ENCODE results near the gene PTOV1.

The PTOV1 gene

DNA sequence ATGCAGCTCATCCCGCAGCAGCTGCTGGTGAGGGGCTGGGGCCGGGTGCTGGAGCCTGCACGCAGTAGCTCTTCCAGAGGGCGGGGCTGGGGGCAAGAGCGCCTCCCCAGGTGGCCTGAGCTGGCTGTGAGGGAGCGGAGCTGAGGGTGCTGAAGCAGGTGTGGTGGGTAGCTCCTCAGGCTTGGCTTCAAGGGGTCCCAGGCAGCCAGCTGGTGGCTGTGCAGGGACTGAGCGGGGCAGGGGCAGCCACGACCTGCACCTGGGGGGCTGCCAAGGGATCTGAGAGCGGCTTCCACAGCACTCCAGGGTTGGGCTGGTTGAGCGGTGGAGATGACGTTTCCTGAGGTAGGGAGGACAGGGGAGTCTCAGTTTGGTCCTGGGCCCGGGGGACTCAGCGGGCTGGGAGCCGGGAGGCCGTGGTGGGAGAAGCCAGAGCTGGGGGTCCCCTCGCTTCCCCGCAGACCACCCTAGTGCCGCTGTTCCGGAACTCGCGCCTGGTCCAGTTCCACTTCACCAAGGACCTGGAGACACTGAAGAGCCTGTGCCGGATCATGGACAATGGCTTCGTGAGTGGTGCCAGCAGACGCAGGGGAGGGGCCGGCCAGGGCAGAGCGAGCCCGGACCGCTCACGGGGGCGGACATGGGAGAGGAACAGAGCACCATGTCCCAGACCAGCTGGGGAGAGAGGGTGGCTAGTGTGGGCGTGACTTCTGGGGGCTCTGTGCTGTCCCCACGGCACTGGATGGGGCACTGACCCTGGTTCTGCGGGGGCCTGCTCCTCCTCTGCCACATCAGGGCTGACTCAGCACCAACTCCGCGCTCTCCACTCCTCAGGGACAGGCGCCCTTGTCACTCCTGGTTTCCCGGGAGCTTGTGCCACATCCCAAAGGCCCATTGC, 7.4 kb downstream of the PTOV1 start:
- no peak for DNase-seq (ENCODE audit: low read depth in 2 of 2)

DNA sequence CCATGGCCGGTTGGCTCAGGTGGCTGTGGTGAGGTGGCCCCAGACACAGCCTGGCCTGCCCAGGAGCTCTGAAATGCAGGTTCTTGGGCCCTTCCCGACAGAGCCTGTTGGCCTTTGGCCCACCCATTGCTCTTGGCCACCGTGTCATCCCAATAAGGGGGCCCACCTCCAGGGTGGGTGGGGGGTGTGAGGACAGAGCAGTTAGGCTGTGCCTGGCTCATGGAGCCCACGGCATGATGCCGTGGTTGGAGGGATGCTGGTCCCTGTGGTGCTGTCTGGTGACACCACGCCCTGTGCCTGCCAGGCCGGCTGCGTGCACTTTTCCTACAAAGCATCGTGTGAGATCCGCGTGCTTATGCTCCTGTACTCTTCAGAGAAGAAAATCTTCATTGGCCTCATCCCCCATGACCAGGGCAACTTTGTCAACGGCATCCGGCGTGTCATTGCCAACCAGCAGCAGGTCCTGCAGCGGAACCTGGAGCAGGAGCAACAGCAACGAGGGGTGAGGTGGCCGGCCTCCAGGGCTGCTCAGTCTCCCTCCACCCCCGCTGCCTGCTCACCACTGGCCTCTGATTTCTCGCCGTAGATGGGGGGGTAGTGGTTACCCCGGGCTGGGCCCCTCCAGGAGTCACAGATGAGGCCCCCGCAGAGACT, 8.8 kb downstream of the PTOV1 start:
- no peak for DNase-seq (ENCODE audit: low read depth in 2 of 2)

DNA sequence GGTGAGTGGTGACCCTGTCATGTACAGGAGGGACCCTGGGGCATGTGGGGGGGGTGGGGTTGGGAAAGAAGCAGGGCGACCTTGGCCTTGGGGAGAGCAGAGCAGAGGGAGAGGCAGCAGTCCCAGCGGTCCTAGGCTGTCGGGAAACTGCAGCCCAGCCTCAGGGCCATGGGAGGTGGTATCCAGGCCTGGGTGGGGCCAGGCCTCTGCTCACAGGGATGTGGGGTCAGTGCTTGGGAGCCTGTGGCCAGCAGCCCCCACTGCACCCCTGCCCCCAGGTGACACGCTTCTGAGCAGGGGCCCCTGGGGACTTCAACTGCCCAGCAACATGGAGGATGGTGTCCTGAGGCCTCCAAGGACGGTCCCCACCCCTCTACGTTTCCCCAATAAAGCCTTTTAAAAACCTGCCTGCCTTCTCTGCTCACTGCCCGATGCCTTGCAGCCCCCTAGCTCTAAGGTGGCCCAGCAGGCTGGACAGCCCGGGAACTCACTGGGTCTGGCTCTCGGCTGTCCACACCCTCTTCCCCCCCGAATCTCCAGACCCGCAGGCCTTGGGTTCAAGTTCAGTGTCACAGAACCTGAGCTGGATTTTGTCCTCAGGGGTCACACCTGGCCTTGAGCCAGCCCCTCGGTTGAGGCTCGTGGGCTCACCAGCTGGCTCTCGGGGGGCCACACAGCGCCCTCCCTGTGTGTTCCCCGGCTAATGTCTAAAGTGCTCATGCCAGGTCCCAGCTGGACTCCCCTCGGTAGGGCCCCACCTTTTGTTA, 9.6 kb downstream of the PTOV1 start:
- DNase-seq (ENCODE audit: low read depth in 2 of 2), result no peak

DNA sequence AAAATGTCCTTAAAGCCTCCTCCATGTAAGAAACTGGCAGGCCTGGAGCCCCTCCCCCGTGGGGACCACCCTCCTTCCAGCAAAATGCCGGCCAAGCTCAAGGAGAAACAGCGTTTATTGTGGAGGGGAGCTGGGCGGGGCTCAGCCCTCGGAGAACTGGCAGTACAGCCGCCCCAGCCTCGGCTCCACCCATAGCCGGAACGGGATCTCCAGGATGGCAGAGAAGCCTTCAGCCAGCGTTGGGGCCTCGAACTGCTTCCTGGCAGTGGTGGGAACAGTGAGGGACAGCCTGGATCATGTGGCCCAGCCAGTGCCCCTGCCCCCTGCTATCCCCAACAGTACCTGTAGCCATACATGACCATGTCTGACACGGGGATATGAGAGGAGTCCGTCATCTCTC, 10.1 kb downstream of the PTOV1 start:
- DNase-seq (ENCODE audit: low read depth in 2 of 2), result no peak

DNA sequence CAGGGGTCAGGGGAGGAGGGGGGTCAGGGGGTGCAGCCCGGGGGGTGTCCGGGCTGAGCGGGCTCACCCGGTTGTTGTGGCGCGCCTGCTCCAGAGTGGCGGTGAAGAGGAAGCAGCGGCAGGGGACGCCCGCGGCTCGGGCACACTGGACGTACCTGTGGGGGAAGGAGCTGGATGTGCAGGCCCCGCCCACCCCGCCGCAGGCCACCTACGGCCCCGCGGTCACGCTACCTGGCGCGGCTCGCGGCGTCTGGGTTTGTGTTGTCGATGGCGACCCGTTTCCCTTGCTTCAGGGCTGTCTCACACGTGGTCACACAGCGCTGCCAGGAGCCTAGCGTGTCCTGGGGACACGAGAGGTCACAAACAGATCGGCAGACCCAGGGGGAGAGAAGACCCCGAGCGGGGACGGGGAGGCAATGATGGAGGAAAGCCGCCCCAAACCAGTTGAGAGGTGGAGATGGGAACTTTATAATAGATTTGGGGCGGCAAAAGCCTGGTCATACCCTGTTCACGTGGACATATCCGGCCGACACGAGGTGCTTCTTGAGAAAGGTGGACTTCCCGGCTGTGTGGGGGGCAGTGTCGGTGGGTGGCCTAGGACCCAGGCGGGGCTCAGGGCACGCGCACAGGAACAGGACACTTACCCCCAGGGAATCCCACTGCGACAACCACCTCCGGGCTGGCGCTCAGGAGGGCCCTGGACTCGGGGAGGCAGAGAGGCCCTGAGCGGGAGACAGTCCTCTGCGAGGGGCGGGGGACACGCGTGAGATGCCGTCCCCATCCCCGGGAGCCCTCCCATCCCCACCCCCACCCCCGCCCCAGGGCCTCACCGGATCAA, 10.8 kb downstream of the PTOV1 start:
- DNase-seq (ENCODE audit: low read depth in 2 of 2), result no peak

DNA sequence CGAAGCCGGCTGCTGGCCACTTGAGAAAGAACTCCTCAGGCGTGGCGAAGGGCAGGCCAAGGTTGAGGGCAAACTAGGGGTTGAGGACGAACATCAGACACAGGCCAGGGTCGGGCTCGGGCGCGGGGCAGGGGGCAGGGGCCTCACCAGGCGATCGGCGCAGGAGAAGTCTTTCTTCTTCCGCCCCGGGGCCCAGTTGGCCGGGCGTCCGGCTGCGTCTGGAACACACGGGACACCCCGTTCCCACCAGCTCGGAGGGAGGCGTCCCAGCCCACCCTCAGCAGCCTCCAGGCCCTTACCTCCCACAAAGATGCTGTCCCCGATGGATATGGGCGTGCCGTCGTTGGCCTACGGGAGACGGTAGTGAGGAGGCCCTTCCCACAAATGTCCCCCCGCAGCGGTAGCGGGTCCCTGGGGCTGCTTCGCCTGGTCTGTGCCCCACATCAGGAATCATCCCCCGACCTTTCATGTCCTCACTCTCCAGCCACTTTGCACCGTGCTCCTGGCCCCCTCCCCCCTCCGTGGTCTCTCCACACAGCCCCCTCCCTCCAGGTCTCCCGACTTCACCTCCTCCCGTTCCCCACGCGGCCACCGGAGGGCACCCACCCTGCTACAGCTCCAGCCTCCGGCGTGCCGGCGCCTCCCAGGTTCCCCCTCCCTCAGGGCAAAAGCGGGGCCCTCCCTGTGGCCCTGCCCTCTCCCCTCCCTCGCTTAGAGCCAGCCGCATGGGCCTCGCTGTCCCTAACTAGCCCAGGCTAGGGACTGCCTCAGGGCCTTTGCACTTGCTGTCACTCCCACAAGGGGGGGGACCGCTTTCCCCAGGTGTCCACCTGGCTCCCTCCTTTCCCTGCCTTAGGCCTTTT, 11.7 kb downstream of the PTOV1 start:
- no peak for DNase-seq (ENCODE audit: low read depth in 2 of 2)

DNA sequence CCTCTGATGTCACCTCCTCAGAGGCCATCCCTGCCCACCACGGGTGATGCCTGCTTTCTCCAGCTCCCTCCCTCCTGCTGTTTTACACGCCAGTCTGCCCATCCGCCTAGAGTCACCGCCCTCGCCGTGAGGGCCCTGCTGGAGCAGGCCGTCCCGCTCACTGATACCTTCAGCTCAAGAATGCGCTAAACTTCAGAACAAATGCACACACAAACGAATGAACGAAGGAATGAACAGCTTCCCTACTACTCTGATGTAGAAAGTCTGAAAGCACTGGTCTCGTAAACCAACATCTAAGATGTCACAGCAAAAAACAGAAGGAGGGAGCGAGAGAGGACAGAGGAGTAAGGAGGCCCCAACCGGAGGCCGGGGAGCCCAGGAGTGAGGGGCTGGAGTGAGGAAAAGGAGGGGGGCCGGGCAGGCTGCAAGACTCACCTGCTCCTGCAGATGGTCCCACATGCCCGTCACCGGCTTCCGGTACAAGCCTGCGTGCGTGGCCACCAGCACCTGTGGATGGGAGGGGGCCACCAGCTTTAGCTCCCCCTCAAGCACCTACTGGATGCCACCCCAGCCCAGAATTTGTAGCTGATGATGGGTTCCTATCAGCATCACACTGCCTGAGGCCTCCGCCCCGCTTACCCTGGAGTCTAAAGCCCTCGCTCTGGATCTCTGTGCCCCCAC, 12.4 kb downstream of the PTOV1 start:
- no peak for DNase-seq (ENCODE audit: low read depth in 2 of 2)

DNA sequence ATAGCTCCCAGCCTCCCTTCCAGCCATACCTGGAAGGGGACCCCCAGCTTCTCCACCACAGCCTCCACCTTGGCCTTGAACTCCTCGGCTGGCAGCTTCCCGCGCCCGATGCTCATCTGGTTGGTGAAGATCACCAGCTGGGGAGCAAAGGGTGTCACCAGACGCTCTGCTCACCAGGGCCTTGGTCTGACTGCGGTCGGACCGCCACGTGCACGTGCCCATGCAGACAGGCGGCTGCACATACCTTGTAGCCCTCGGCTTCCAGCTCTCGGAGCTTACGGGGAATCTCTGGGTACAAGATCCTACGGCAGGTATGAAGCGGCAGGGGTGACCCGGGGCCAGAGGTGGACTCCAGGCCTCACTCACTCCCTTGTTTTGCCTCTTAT, 13.0 kb downstream of the PTOV1 start:
- DNase-seq (ENCODE audit: low read depth in 2 of 2), result no peak

DNA sequence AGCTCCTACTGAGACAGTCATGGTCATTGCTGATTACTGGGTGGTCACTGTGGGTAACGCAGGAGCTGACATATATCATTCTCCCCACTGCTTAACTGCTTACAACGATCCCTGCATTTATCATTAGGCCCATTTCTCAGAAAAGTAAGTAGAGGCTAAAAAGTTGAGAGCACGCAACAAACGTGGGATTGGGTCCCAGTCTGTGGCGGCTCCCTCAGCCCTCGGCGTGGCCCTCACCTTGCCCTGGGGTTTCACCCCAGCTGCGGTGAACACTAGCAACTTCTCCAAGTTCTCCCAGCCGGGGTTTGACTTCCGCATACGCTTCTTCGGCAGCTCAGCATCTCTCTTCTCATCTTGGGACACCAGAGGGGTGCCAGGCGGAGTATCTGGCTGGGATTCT, 13.9 kb downstream of the PTOV1 start:
- DNase-seq (ENCODE audit: low read depth in 2 of 2), result no peak

DNA sequence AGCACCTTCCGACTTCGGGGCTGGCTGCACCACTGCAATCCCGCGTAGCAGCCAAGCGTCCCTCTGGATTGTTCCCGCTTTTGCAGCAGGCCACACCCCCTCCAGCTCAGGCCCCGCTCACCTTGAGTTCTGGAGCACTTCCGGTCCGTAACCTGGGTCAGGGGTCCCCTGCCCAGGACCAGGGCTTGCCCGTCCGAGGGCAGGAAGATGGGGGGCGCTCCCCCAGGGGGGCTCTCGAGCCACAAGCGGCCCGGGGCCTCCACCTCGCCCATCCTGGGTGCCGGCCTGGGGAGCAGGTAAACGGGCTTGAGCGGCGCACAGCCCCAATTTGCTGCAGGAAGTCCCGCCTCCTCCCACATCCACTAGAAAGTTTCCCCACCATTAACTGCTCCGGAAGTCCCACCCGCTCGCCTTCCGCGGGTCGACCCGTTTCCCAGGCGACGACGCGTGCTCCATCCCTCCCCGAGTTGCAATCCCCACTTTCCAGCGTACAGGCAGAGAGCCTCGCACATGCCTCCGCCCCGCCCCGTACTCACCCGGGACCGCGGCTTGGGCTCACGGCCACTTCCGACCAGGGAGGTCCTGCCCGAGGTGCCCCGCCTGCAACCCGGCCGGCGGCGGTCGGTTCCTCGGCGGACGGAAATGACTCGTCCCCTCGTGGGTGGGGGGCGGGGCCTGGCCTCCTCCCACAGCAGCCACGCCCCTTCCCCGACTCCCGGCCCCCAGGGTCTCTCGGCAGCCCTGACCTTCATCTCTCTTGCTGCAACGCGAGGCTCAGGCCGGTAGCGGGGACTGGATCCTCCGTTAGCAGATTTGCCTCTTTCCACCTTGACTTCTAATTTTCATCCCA, 16.2 kb downstream of the PTOV1 start, which contains the start of gene PNKP:
PNKP (minus strand) TSS at position 644 of the 850 bp plus-strand sequence; CDS start at position 272, 372 bp downstream.
- DNase-seq (ENCODE audit: low read depth in 2 of 2), result peak; percentile 82 to 95

DNA sequence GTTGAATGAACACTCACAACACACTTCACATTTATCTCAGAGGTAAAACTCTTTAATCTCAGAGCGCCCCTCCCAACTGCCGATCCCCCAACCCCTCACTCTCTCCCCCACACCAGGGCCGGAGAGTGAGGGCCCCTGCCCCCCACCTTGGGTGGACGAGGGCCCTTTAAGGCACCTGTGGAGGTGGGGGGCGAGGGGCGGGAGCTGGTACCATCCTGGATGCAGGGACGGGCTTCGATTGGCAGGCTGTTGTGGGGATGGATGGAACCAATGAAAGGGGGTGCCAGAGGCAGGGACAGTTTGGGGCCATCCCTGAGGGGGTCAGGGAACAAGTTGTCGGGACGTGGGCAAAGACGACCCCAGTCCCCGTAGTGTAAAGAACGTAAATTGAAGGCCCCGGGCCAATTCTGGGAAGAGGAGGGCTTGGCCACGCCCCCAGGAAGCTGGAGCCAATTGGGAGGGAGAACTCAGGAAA, 18.1 kb downstream of the PTOV1 start:
- no peak for DNase-seq (ENCODE audit: low read depth in 2 of 2)

DNA sequence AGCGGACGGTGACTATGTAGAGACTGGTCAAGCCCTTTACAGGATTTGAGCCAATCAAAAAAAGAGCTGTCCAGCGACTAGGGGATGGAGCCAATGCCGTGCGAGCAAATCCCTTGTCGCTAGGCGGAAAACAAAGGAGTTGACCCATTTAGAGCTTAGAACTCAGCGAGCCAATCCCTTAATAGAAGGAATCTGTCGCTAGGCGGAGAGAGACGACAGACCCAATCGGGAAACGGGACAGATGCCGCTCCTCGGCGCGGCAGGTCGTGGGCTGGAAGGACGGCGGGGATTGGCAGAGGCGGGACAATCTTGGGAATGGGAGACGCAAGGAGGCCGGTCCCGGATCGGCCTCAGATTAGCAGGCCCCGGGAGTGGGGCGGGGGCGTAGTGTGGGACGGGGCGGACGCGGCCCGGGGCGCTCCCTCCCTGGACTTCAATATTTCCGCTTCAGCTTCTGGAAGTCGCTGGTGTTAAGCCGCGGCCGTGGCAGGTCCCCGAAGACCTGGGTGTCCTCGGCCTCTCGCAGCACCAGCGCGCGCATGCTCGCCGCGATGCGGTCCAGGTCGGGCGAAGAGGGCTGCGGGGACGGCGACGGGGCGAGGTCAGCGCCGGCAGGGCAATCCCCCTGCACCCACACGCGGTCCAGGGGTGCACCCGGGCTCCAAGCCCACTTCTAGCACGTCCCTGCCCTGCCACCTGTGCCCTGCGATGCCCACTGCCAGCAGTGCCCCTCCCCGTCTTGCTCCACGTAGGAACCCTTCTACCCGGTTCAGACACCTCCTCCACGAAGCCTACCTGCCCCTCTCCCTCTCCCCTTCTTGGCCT, 18.7 kb downstream of the PTOV1 start:
- DNase-seq (ENCODE audit: low read depth in 2 of 2), result peak; percentile 75 to 78

DNA sequence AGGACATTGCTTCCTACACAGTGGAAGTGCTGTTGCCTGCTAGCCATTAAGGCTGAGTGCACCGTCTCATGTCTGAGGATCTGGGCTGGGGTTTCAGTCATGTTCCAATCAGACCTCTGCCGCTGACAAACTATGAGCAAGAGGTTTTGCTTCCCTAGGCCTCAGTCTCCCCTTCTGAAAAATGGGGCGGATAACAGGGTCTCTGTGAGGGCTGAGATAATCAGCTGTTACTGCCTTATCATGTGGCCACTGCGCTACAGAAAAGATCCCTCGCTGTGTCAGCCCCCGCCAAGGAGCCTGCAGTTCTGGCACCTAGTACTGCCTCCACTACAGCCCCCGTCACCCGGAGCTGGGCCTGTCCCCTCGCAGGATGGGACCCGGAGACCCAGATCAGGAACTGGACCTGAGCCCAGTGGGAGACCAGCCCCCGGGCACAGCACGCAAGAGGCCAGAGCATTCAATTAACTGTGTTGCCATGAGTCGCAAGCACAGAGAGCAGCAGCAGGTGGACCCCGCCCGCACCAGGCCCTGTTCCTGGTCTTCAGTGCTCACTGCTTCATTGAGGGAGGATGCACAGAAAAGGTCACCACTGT, 19.4 kb downstream of the PTOV1 start:
- no peak for DNase-seq (ENCODE audit: low read depth in 2 of 2)

DNA sequence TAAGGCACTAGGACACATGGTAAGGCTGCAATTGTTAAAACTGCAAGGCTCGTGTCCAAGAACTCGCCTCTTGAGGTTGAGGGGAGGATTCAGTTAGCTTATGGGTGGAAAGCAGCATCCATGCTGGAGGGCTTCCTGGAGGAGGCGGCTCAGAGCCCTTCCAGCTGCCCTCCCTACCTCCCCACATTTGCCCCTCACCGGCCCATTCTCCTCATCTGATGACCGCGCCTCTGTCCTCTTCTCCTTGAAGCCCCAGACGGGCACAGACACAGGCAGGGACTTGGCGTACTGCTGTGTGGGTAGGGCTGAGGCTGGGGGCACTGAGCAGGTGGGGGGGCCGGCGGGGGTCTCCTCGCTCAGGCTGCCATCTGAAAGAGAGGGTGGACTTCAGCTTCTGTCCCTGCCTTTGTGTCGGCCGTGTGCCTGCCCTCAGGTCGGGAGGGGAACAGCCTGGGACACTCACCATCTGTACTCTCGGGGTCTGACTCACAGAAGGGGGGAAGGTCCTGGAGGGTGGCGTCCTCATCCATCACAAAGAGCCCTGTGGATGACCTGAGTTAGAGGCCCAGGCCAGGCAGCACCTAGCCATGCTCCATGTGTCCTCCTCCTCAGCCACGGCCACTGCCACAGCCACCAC, 20.5 kb downstream of the PTOV1 start:
- no peak for DNase-seq (ENCODE audit: low read depth in 2 of 2)

DNA sequence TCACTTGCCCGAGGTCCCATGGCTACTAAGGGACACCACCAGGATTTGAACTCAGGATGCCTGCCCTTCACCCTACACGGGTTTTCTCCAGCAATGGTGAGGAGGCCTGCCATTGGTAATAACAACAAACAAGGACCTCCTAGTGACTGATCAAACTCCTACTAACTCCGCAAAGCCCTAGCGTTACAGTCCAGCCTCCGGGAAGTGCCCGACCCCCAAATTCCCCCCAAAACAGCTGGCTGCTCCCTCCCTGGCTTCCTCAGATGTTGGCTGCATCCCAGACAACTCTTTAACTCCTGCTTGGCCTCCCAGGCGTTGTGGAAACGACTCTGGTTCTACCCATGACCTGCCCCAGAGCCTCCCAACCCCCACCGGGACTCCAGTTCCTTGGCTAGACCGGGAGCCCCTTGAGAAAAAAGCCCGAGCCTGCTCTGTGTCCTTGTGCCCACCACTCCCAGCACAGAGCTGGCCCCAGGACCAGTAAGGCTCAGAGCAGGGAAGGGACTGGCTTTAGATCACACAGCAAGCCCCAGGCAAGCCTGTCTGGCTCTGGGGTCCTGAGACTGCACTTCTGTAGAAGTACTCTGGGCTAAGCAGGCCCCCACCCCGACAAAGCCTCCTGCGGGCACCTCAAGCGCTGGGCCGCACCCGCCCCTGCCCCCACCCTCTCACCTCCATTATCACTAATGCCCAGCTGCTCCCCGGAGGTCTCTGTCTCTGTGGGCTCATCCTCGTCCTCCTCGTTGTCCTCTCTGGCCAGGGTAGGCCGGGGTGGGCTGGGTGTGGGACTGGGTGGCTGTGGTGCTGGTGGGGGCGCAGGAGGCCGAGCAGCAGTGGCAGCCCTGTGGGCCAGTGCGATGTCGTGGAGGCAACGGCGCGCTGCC, 21.5 kb downstream of the PTOV1 start:
- DNase-seq (ENCODE audit: low read depth in 2 of 2), result no peak

DNA sequence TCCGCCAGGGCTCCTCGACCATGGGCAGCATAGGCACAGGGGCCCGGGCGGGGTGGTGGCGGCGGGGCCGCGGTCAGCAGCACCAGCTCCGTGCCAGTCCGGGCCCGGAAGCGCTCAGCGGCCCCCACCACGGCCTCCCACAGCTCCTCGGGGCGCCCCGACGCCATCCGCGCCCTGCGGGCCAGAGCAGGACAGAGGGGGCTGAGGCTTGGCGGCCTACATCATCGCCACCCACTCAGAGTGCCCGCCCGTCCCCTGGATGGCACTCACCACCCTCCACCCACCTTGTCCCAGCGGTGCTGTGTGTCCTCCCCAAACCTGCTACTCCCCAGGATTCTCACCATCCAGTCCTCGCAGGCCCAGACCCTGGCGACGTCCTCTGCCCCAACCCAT, 22.2 kb downstream of the PTOV1 start:
- no peak for DNase-seq (ENCODE audit: low read depth in 2 of 2)

Data from stimulated activated CD4-positive, alpha-beta T cell treated with anti-CD3 and anti-CD28 coated beads, Interleukin-1b, Interleukin-23, amount 100 ng/mL, for 4 hours (primary cell).